A549 (cell line): ENCODE results near the gene EEF2KMT. TPM values are rescaled to one million over a fixed set of nuclear protein-coding genes. Genes with fewer than 3 reads are reported as not detected.

ENCODE experiments used
- ATAC-seq, 2 experiments: fragments of 200-7000 bp in 1 of 2; fragments of >200 bp in 1 of 2; cut with Nextera tagmentation in 1 of 2; cut with Tn5 transposase in 1 of 2; 3 replicates each; pipeline versions ENCODE4 v1.8.0 to v1.9.1; 2018 to 2020; ENCODE audit warnings: mild to moderate bottlenecking in 1 of 2, moderate library complexity in 1 of 2
- CTCF ChIA-PET: fragments of 300-600 bp; sonication (Branson Sonifier 250); formaldehyde crosslinking; extraction: SDS; loops from one replicate; lab custom pipeline; 2021; ENCODE audit warnings: antibody characterized with exemption, inconsistent platforms; lab: Yijun Ruan, JAX
- POLR2A ChIA-PET: fragments of 350-600 bp; formaldehyde crosslinking; extraction: SDS; loops from one replicate; lab custom pipeline; 2021; ENCODE audit warnings: antibody characterized with exemption, inconsistent platforms; lab: Yijun Ruan, JAX
- DNase-seq, 2 experiments: peaks; one replicate each; pipeline versions ENCODE4 v3.0.0 to v3.0.0-alpha.2; 2011 to 2016; ENCODE audit warnings: low read depth in 1 of 2, low spot score in 1 of 2
- FAIRE-seq: peaks from 2 replicates; lab custom pipeline; 2011; peaks lifted over from hg19 to GRCh38; lab: Jason Lieb, UNC
- H3K27ac ChIP-seq, 2 experiments: fragments of >200 bp; sonication (Bioruptor Twin); formaldehyde crosslinking; 3 replicates each; pipeline ENCODE4 v1.5.1; 2016 to 2017
- H3K4me1 ChIP-seq: fragments of >200 bp; sonication (Bioruptor Twin); formaldehyde crosslinking; 3 replicates; pipeline ENCODE4 v1.6.1; 2016
- H3K4me2 ChIP-seq: fragments of >200 bp; sonication (Bioruptor Twin); formaldehyde crosslinking; 3 replicates; pipeline ENCODE4 v1.6.1; 2016
- H3K4me3 ChIP-seq: fragments of >200 bp; sonication (Bioruptor Twin); formaldehyde crosslinking; 3 replicates; pipeline ENCODE4 v1.5.1; 2016
- H3K9me3 ChIP-seq: fragments of >200 bp; sonication (Bioruptor Twin); formaldehyde crosslinking; 3 replicates; pipeline ENCODE4 v1.6.1; 2016
- CHD2 ChIP-seq: fragments of 150-350 bp; IDR thresholded peaks from 2 replicates; pipeline ENCODE4 v1.6.1; 2014; ENCODE audit warnings: low read length; ENCODE audit not compliant: partially characterized antibody
- EHF ChIP-seq: fragments of 250-450 bp; sonication (Bioruptor Pico); IDR thresholded peaks from 2 replicates; pipeline ENCODE4 v1.5.0; 2020; ENCODE audit warnings: mild to moderate bottlenecking
- ELK1 ChIP-seq: fragments of 150-350 bp; IDR thresholded peaks from 2 replicates; pipeline ENCODE4 v1.6.1; 2014; ENCODE audit warnings: low read depth, mild to moderate bottlenecking, low read length
- ESRRA ChIP-seq: fragments of 150-350 bp; IDR thresholded peaks from 2 replicates; pipeline ENCODE4 v1.6.1; 2014; ENCODE audit warnings: mild to moderate bottlenecking, low read length, borderline replicate concordance
- FOSL2 ChIP-seq, 2 experiments: fragments of 450-650 bp in 1 of 2; fragments of >200 bp in 1 of 2; sonication (Bioruptor Twin) in 1 of 2; formaldehyde crosslinking; IDR thresholded peaks; 2 replicates each; pipeline versions ENCODE4 v1.5.0 to v1.6.1; 2016 to 2020; ENCODE audit warnings: mild to moderate bottlenecking in 1 of 2, moderate library complexity in 1 of 2
- FOXS1 ChIP-seq: fragments of 250-450 bp; sonication (Bioruptor Pico); IDR thresholded peaks from 2 replicates; pipeline ENCODE4 v1.5.0; 2020; ENCODE audit warnings: mild to moderate bottlenecking, moderate library complexity
- HES2 ChIP-seq: fragments of >200 bp; sonication (Bioruptor Twin); formaldehyde crosslinking; IDR thresholded peaks from 2 replicates; pipeline ENCODE4 v1.6.1; 2016
- HEYL ChIP-seq: fragments of 250-450 bp; sonication (Bioruptor Pico); IDR thresholded peaks from 2 replicates; pipeline ENCODE4 v1.8.0; 2021; ENCODE audit warnings: mild to moderate bottlenecking, moderate library complexity
- MAFK ChIP-seq: fragments of 450-650 bp; IDR thresholded peaks from 2 replicates; pipeline ENCODE4 v1.6.1; 2014; ENCODE audit not compliant: partially characterized antibody
- NPAS2 ChIP-seq: fragments of 250-450 bp; sonication (Bioruptor Pico); IDR thresholded peaks from 2 replicates; pipeline ENCODE4 v1.8.0; 2022; ENCODE audit warnings: mild to moderate bottlenecking, moderate library complexity, borderline replicate concordance
- NR3C1 ChIP-seq: fragments of >200 bp; sonication (Bioruptor Twin); formaldehyde crosslinking; IDR thresholded peaks from 3 replicates; pipeline ENCODE4 v1.6.1; 2017
- POLR2A ChIP-seq: IDR thresholded peaks from 2 replicates; pipeline ENCODE4 v1.6.1; 2012; ENCODE audit warnings: mild to moderate bottlenecking, low read length
- RAD21 ChIP-seq, 2 experiments: fragments of >200 bp in 1 of 2; sonication (Bioruptor Twin) in 1 of 2; formaldehyde crosslinking in 1 of 2; IDR thresholded peaks in 1 of 2; conservative IDR thresholded peaks in 1 of 2; 2 replicates in 1 of 2; 3 replicates in 1 of 2; pipeline ENCODE4 v1.6.1; 2012 to 2018; ENCODE audit warnings: inconsistent platforms in 1 of 2
- REST ChIP-seq: fragments of 200-600 bp; sonication (generic); IDR thresholded peaks from 2 replicates; pipeline ENCODE4 v1.6.1; 2016; ENCODE audit warnings: antibody characterized with exemption, mild to moderate bottlenecking, moderate library complexity
- RFX5 ChIP-seq: fragments of 450-650 bp; IDR thresholded peaks from 2 replicates; pipeline ENCODE4 v1.7.1; 2014; ENCODE audit warnings: antibody characterized with exemption, mild to moderate bottlenecking, moderate library complexity
- SREBF2 ChIP-seq: fragments of 450-650 bp; IDR thresholded peaks from 2 replicates; pipeline ENCODE4 v1.6.1; 2014; ENCODE audit warnings: mild to moderate bottlenecking, moderate library complexity
- WGBS: methylation state at CpG from one replicate; pipeline ENCODE4 v1.1.6; 2017; ENCODE audit errors: missing lambda C conversion rate; 5-methylcytosine and 5-hydroxymethylcytosine counted together
- polyA plus RNA-seq, 4 experiments: library from polyadenylated mRNA; depleted of rRNA in 3 of 4; stranded (reverse); fragments of >200 nt; fragmentation: RNase III in 1 of 4; extraction: RNeasy Plus Mini Kit Qiagen cat#74134 plus additional on column Dnase treatment in 1 of 4; gene quantifications; 2 replicates in 3 of 4; 3 replicates in 1 of 4; pipeline ENCODE4 v1.2.3, GENCODE V29; 2011 to 2017

Gene EEF2KMT
- polyA plus RNA-seq, 2 of the 4 experiments (the other 2 are of a cell fraction) = 14.8 to 22.1 TPM

GRCh38 chr16:5044011-5044540 is 53.5 kb downstream of the EEF2KMT start:
- no peak for FAIRE-seq
- H3K4me3 ChIP-seq = no peak overlapping the region
- H3K9me3 ChIP-seq = no peaks in the 10 kb centered on the region
- TF ChIP-seq CHD2 (no peak), RAD21 (conservative IDR thresholded peaks at IDR 0.05 in 1 of 2, IDR thresholded peaks at IDR 0.05 in 1 of 2) (no peak)
- ChIA-PET POLR2A (no interaction called here), CTCF (interaction anchor here (0.6 to 1.0 kb wide), 4 partner anchors 13 to 387 kb away, joined by 3 to 5 read pairs (median 4); no protein-coding TSS in a partner anchor)
- H3K4me2 ChIP-seq = no peak overlapping the region
- 58% methylated on average over 8 of the region's 8 CpGs for WGBS
- DNase-seq = no peak
- H3K27ac ChIP-seq = no peak overlapping the region
- no peak for ATAC-seq
- H3K4me1 ChIP-seq = peaks cover 3% of the 10 kb centered on the region; the same call in 1 of the 3 replicates

- no peak for DNase-seq
- peak; percentile 48 to 62; a peak in 5 of 6 replicates for ATAC-seq
- TF ChIP-seq NR3C1 (no peak), REST (peak; percentile 59; the same call in 1 of the 2 replicates)
These were observed 54.9 kb downstream of the EEF2KMT start for GRCh38 chr16:5042574-5043171.

GRCh38 chr16:5041600-5042133 is 55.9 kb downstream of the EEF2KMT start:
- Histone ChIP-seq H3K27ac (no peak overlapping the region), H3K9me3 (no peaks in the 10 kb centered on the region), H3K4me3 (no peak overlapping the region), H3K4me2 (peak overlapping the region; percentile 21; the same call in 1 of the 3 replicates), H3K4me1 (peaks cover 3% of the 10 kb centered on the region; the same call in 1 of the 3 replicates)
- TF ChIP-seq ELK1 = no peak
- TF ChIP-seq CHD2 = no peak
- TF ChIP-seq NPAS2 = no peak
- no peak for TF ChIP-seq FOSL2 (IDR thresholded peaks at IDR 0.05)
- peak; percentile 36; the same call in 1 of the 2 replicates for TF ChIP-seq FOSL2 (CRISPR knock-in tag; IDR thresholded peaks at IDR 0.05)
- TF ChIP-seq HES2 = no peak
- ChIA-PET CTCF (interaction anchor here (0.9 to 1.3 kb wide), 2 partner anchors 17 to 23 kb away, joined by 3 to 4 read pairs; no protein-coding TSS in a partner anchor), POLR2A (no interaction called here)
- no peak for DNase-seq
- peak; percentile 72 to 78 for ATAC-seq
- WGBS = 25% methylated on average over 12 of the region's 12 CpGs
- FAIRE-seq = no peak

More at GRCh38 chr16:5042574-5043171, 54.9 kb downstream of the EEF2KMT start:
- POLR2A ChIA-PET = interaction anchor here (0.6 to 1.2 kb wide), 2 partner anchors 8 to 427 kb away, joined by 4 to 5 read pairs; partner anchors contain the start of gene NAGPA
- no peaks in the 10 kb centered on the region for H3K9me3 ChIP-seq
- 17% methylated on average over 14 of the region's 14 CpGs for WGBS
- FAIRE-seq = no peak
- H3K27ac ChIP-seq = no peak overlapping the region
- peaks cover 3% of the 10 kb centered on the region; the same call in 1 of the 3 replicates for H3K4me1 ChIP-seq
- peak overlapping the region; percentile 2; the same call in 1 of the 3 replicates for H3K4me2 ChIP-seq
- CTCF ChIA-PET = interaction anchor here (0.8 to 1.3 kb wide), 4 partner anchors 15 to 22 kb away, joined by 3 to 7 read pairs (median 4); no protein-coding TSS in a partner anchor
- no peak overlapping the region for H3K4me3 ChIP-seq

- CTCF ChIA-PET = interaction anchor here (0.5 to 1.6 kb wide), 3 partner anchors 14 to 491 kb away, joined by 3 to 4 read pairs (median 3); no protein-coding TSS in a partner anchor
- no peak for ATAC-seq
- Histone ChIP-seq H3K27ac (no peak overlapping the region), H3K4me2 (no peak overlapping the region), H3K9me3 (no peaks in the 10 kb centered on the region), H3K4me1 (peaks cover 3% of the 10 kb centered on the region; the same call in 1 of the 3 replicates), H3K4me3 (no peak overlapping the region)
- FAIRE-seq = no peak
- 30% methylated on average over 7 of the region's 7 CpGs for WGBS
- POLR2A ChIA-PET = no interaction called here
- DNase-seq = no peak
- TF ChIP-seq ELK1 = no peak
- TF ChIP-seq POLR2A = no peak
- TF ChIP-seq MAFK = no peak
- no peak for TF ChIP-seq RFX5
- no peak for TF ChIP-seq SREBF2
- no peak for TF ChIP-seq EHF (CRISPR knock-in tag)
- TF ChIP-seq FOXS1 (CRISPR knock-in tag) = no peak
- no peak for TF ChIP-seq ESRRA
- no peak for TF ChIP-seq NR3C1
- no peak for TF ChIP-seq HEYL (CRISPR knock-in tag)
These were observed 57.1 kb downstream of the EEF2KMT start for GRCh38 chr16:5040451-5040850.
